K562 (cell line): ENCODE results near the gene MCEMP1. TPM values are rescaled to one million over a fixed set of nuclear protein-coding genes. Genes with fewer than 3 reads are reported as not detected.
A peak's percentile ranks its signal among the peaks of the same experiment; 100 is the strongest.

ENCODE experiments used
- CEBPG ChIP-seq, 3 experiments: fragments of 200-800 bp in 1 of 3; sonication (Bioruptor generic) in 1 of 3; sonication (generic) in 1 of 3; formaldehyde crosslinking in 1 of 3; IDR thresholded peaks in 2 of 3; conservative IDR thresholded peaks in 1 of 3; 2 replicates each; pipeline versions ENCODE4 v1.6.1 to v1.8.0; 2016 to 2022; ENCODE audit warnings: missing compliant biosample characterization in 2 of 3, missing genetic modification characterization in 2 of 3, mild to moderate bottlenecking in 1 of 3, missing genetic modification reagents in 1 of 3
- ELF4 ChIP-seq: fragments of 450-650 bp; formaldehyde crosslinking; IDR thresholded peaks from 2 replicates; pipeline ENCODE4 v1.4.0; 2022; ENCODE audit warnings: missing genetic modification characterization
- ID3 ChIP-seq, 2 experiments: fragments of 250-450 bp in 1 of 2; fragments of 450-650 bp in 1 of 2; sonication (Bioruptor Pico) in 1 of 2; IDR thresholded peaks; 2 replicates each; pipeline versions ENCODE4 v1.6.1 to v1.8.0; 2016 to 2021; ENCODE audit warnings: mild to moderate bottlenecking in 2 of 2, moderate library complexity in 2 of 2, missing compliant biosample characterization in 1 of 2, missing genetic modification characterization in 1 of 2
- MCM5 ChIP-seq: fragments of 450-650 bp; IDR thresholded peaks from 2 replicates; pipeline ENCODE4 v1.6.1; 2016; ENCODE audit warnings: low read depth
- MEIS2 ChIP-seq: fragments of 450-650 bp; IDR thresholded peaks from 2 replicates; pipeline ENCODE4 v1.6.1; 2014; ENCODE audit warnings: mild to moderate bottlenecking; ENCODE audit not compliant: partially characterized antibody
- NR2C2 ChIP-seq, 2 experiments: fragments of 200-800 bp in 1 of 2; sonication (Bioruptor generic) in 1 of 2; sonication (generic) in 1 of 2; formaldehyde crosslinking in 1 of 2; IDR thresholded peaks; 2 replicates each; pipeline versions ENCODE4 v1.6.1 to v1.8.0; 2016 to 2022; ENCODE audit warnings: mild to moderate bottlenecking in 1 of 2, missing compliant biosample characterization in 1 of 2, missing genetic modification characterization in 1 of 2, missing genetic modification reagents in 1 of 2
- PKNOX1 ChIP-seq: fragments of 450-650 bp; IDR thresholded peaks from 2 replicates; pipeline ENCODE4 v1.6.1; 2016
- SRSF1 ChIP-seq: fragments of 200-400 bp; formaldehyde crosslinking; IDR thresholded peaks from 2 replicates; pipeline ENCODE4 v1.6.1; 2017; ENCODE audit warnings: mild to moderate bottlenecking, low read depth, low read length, moderate library complexity
- ZNF407 ChIP-seq: fragments of 450-650 bp; IDR thresholded peaks from 2 replicates; pipeline ENCODE4 v1.6.1; 2016; ENCODE audit warnings: low read depth
- polyA plus RNA-seq, 8 experiments: library from polyadenylated mRNA; depleted of rRNA in 4 of 8; stranded (reverse) in 5 of 8; unstranded in 3 of 8; fragments of >200 nt; fragmentation: Nextera tagmentation in 2 of 8; fragmentation: Illumina TruSeq in 1 of 8; extraction: Ambion mirVana in 2 of 8; extraction: Trizol in 1 of 8; gene quantifications; 2 replicates each; pipeline versions ENCODE4 v1.2.1 to v1.2.3, GENCODE V29; 2011 to 2014; ENCODE audit warnings: inconsistent platforms in 1 of 8, missing spikeins in 1 of 8
- total RNA-seq, 7 experiments: library from RNA; depleted of rRNA in 6 of 7; stranded (reverse); fragments of >200 nt in 6 of 7; fragmentation: Illumina TruSeq in 2 of 7; extraction: Trizol in 2 of 7; gene quantifications; 2 replicates each; pipeline versions ENCODE4 v1.2.1 to v1.2.3, GENCODE V29; 2011 to 2021; ENCODE audit warnings: low replicate concordance in 1 of 7

Gene MCEMP1
- total and polyA plus RNA-seq, 9 of the 15 experiments (the other 6 are each of a cell fraction or from before 2014, with no cell fraction given) = 0.11 to 1.8 (median 0.51) TPM

GRCh38 chr19:7657131-7657751 lies 19.6 kb upstream of the MCEMP1 start (continued):
- no peak for TF ChIP-seq ZNF407
- TF ChIP-seq CEBPG (CRISPR knock-in tag; IDR thresholded peaks at IDR 0.05) = peak; percentile 48
- peak; percentile 46 to 76; a peak in 3 of 4 replicates for TF ChIP-seq CEBPG (tag; conservative IDR thresholded peaks at IDR 0.05 in 1 of 2, IDR thresholded peaks at IDR 0.05 in 1 of 2)
- TF ChIP-seq MEIS2 = peak; percentile 67
- TF ChIP-seq MCM5 = no peak
- no peak for TF ChIP-seq SRSF1
- TF ChIP-seq NR2C2 (CRISPR knock-in tag; IDR thresholded peaks at IDR 0.05) = no peak
- peak; percentile 58 for TF ChIP-seq NR2C2 (tag; IDR thresholded peaks at IDR 0.05)
- no peak for TF ChIP-seq ELF4 (CRISPR knock-in tag)
- TF ChIP-seq PKNOX1 = peak; percentile 69
- no peak for TF ChIP-seq ID3 (CRISPR knock-in tag; IDR thresholded peaks at IDR 0.05)
- TF ChIP-seq ID3 (tag; IDR thresholded peaks at IDR 0.05) = 0 out of 2 replicates have a peak, but pooled peaks have one; percentile 34
